Fibroblast of lung (primary cell): ENCODE results near the gene TMBIM4.

Experiments used
- EZH2 ChIP-seq: IDR thresholded peaks from 2 replicates; pipeline ENCODE4 v1.5.1; 2012; ENCODE audit warnings: low read length, control low read depth, mild to moderate bottlenecking; ENCODE audit errors: missing control alignments
- TF ChIP-seq, protein P1 (sequence below), 2 donors: IDR thresholded peaks in 1 of 2; conservative IDR thresholded peaks in 1 of 2; 1 replicate in 1 of 2; 2 replicates in 1 of 2; pipeline ENCODE4 v1.5.1; 2011 to 2012; ENCODE audit warnings: low read length in 2 of 2, control low read depth in 1 of 2, inconsistent platforms in 1 of 2, low read depth in 1 of 2, mild to moderate bottlenecking in 1 of 2

DNA sequence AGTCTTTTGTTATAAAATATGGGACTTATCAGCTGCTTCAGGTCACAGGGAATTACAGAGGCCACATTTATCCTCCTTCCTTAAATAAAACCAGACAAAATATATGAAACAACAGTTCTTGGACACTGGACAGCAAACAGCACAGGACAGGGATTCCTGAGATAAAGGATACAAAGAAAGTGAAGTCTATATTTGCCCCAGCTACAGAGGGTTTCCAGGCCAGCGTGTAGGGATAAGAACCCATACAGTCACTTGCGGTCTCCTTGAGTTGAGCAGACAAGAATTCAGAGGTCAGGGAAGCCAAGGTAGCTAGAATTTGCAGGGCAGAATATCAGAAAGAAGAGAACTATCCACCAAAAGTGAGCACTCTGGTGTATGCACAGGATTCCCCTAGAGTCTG is 30.5 kb downstream of the TMBIM4 start:
- no peak for TF ChIP-seq EZH2
- TF ChIP-seq, protein P1, sequence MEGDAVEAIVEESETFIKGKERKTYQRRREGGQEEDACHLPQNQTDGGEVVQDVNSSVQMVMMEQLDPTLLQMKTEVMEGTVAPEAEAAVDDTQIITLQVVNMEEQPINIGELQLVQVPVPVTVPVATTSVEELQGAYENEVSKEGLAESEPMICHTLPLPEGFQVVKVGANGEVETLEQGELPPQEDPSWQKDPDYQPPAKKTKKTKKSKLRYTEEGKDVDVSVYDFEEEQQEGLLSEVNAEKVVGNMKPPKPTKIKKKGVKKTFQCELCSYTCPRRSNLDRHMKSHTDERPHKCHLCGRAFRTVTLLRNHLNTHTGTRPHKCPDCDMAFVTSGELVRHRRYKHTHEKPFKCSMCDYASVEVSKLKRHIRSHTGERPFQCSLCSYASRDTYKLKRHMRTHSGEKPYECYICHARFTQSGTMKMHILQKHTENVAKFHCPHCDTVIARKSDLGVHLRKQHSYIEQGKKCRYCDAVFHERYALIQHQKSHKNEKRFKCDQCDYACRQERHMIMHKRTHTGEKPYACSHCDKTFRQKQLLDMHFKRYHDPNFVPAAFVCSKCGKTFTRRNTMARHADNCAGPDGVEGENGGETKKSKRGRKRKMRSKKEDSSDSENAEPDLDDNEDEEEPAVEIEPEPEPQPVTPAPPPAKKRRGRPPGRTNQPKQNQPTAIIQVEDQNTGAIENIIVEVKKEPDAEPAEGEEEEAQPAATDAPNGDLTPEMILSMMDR (conservative IDR thresholded peaks at IDR 0.05 in 1 of 2, IDR thresholded peaks at IDR 0.05 in 1 of 2; ENCODE audit: low read depth in 1 of 2, low read length in 2 of 2) = no peak
